NCI-H1417 treated with DMSO at 0.1 percent for 48 hours (cell line): ENCODE measurements around the gene PM20D1.
A peak's percentile ranks its signal among the peaks of the same experiment; 100 is the strongest.

Experiments
- DNase-seq: peaks from one replicate; lab custom pipeline; 2025; lab: John Stamatoyannopoulos, UW

The PM20D1 gene

GRCh38 chr1:205803986-205804385 lies 45.9 kb downstream of the PM20D1 start:
- DNase-seq = no peak

GRCh38 chr1:205802060-205802459 lies 47.9 kb downstream of the PM20D1 start:
- DNase-seq = no peak

GRCh38 chr1:205800981-205801703 lies 48.8 kb downstream of the PM20D1 start:
- DNase-seq = no peak

- DNase-seq = no peak
Observed at GRCh38 chr1:205800427-205800826, 49.5 kb downstream of the PM20D1 start.

- no peak for DNase-seq
Observed at GRCh38 chr1:205798577-205798976, 51.4 kb downstream of the PM20D1 start.

GRCh38 chr1:205797168-205797567 lies 52.8 kb downstream of the PM20D1 start:
- no peak for DNase-seq

- DNase-seq = no peak
Observed at GRCh38 chr1:205794011-205794730, 55.8 kb downstream of the PM20D1 start.

GRCh38 chr1:205792961-205793673 lies 56.8 kb downstream of the PM20D1 start:
- no peak for DNase-seq

- DNase-seq = no peak
Observed at GRCh38 chr1:205792481-205792881, 57.5 kb downstream of the PM20D1 start.

GRCh38 chr1:205791568-205792180 lies 58.3 kb downstream of the PM20D1 start:
- DNase-seq = peak; percentile 8

GRCh38 chr1:205787287-205787916 lies 62.5 kb downstream of the PM20D1 start:
- no peak for DNase-seq

GRCh38 chr1:205786601-205787000 lies 63.3 kb downstream of the PM20D1 start:
- DNase-seq = no peak

GRCh38 chr1:205785446-205785845 lies 64.5 kb downstream of the PM20D1 start:
- no peak for DNase-seq

GRCh38 chr1:205783904-205784303 lies 66.0 kb downstream of the PM20D1 start:
- no peak for DNase-seq

- DNase-seq = no peak
Observed at GRCh38 chr1:205783433-205783795, 66.5 kb downstream of the PM20D1 start.

- DNase-seq = no peak
Observed at GRCh38 chr1:205782627-205783432, 67.1 kb downstream of the PM20D1 start.

GRCh38 chr1:205780335-205780734 lies 69.6 kb downstream of the PM20D1 start:
- no peak for DNase-seq
